Glutamatergic neuron (in vitro differentiated cells): ENCODE measurements around the gene NPHP4. TPM values are rescaled to one million over a fixed set of nuclear protein-coding genes. Genes with fewer than 3 reads are reported as not detected.

Experiments
- DNase-seq: peaks from one replicate; pipeline ENCODE4 v3.0.0; 2022
- H3K27ac Mint-ChIP-seq: one replicate; pipeline ENCODE4 v1.8.0; 2020; ENCODE audit warnings: mild to moderate bottlenecking, mixed read lengths, inconsistent platforms; ENCODE audit not compliant: unreplicated experiment
- H3K27me3 Mint-ChIP-seq: one replicate; pipeline ENCODE4 v1.8.0; 2020; ENCODE audit warnings: mild to moderate bottlenecking, moderate library complexity, mixed read lengths, inconsistent platforms; ENCODE audit not compliant: unreplicated experiment
- H3K36me3 Mint-ChIP-seq: one replicate; pipeline ENCODE4 v1.8.0; 2020; ENCODE audit warnings: mild to moderate bottlenecking, mixed read lengths, inconsistent platforms; ENCODE audit not compliant: unreplicated experiment
- H3K4me1 Mint-ChIP-seq: one replicate; pipeline ENCODE4 v1.8.0; 2020; ENCODE audit warnings: mild to moderate bottlenecking, low read depth, mixed read lengths, inconsistent platforms; ENCODE audit not compliant: unreplicated experiment
- H3K4me3 Mint-ChIP-seq: one replicate; pipeline ENCODE4 v1.8.0; 2020; ENCODE audit warnings: mild to moderate bottlenecking, mixed read lengths, inconsistent platforms; ENCODE audit not compliant: unreplicated experiment
- H3K9me3 Mint-ChIP-seq: one replicate; pipeline ENCODE4 v1.8.0; 2020; ENCODE audit warnings: mild to moderate bottlenecking, moderate library complexity, mixed read lengths, inconsistent platforms; ENCODE audit not compliant: unreplicated experiment
- CTCF ChIP-seq: fragments of 200-600 bp; sonication (generic); IDR thresholded peaks from one replicate; pipeline ENCODE4 v1.5.0; 2021; ENCODE audit not compliant: partially characterized antibody, unreplicated experiment
- total RNA-seq: library from RNA; stranded (reverse); fragmentation: NEBNext Ultra II Directional; extraction: Animal tissue kit (Norgen Biotek cat#: 25700); gene quantifications from one replicate; pipeline ENCODE4 v1.2.1, GENCODE V29; 2021; ENCODE audit not compliant: unreplicated experiment

The NPHP4 gene
- total RNA-seq, 1 donor from 2014 or later, result 28.4 TPM

- H3K9me3 Mint-ChIP-seq, result peaks cover 4% of the 10 kb centered on the region
- H3K36me3 Mint-ChIP-seq, result peaks cover 24% of the 10 kb centered on the region
- H3K27ac Mint-ChIP-seq, result no peak overlapping the region
- peaks cover 6% of the 10 kb centered on the region for H3K27me3 Mint-ChIP-seq
- no peak for TF ChIP-seq CTCF
- no peak overlapping the region for H3K4me3 Mint-ChIP-seq
- H3K4me1 Mint-ChIP-seq, result peaks cover 6% of the 10 kb centered on the region
- DNase-seq, result no peak
These were observed 45.0 kb downstream of the NPHP4 start for GRCh38 chr1:5947071-5947821.

GRCh38 chr1:5945445-5945844 is 46.8 kb downstream of the NPHP4 start:
- Mint-ChIP-seq H3K36me3 (peaks cover 23% of the 10 kb centered on the region), H3K27ac (no peak overlapping the region), H3K4me1 (peaks cover 3% of the 10 kb centered on the region), H3K27me3 (peaks cover 5% of the 10 kb centered on the region), H3K9me3 (peaks cover 2% of the 10 kb centered on the region), H3K4me3 (no peak overlapping the region)
- DNase-seq, result no peak
- no peak for TF ChIP-seq CTCF

- Mint-ChIP-seq H3K27ac (no peak overlapping the region), H3K36me3 (peaks cover 21% of the 10 kb centered on the region), H3K4me1 (peaks cover 3% of the 10 kb centered on the region), H3K9me3 (peaks cover 2% of the 10 kb centered on the region), H3K4me3 (no peak overlapping the region), H3K27me3 (peaks cover 5% of the 10 kb centered on the region)
- TF ChIP-seq CTCF, result no peak
- DNase-seq, result no peak
These were observed 47.4 kb downstream of the NPHP4 start for GRCh38 chr1:5944843-5945167.

- peaks cover 2% of the 10 kb centered on the region for H3K9me3 Mint-ChIP-seq
- DNase-seq, result no peak
- H3K4me1 Mint-ChIP-seq, result peaks cover 3% of the 10 kb centered on the region
- no peak overlapping the region for H3K4me3 Mint-ChIP-seq
- H3K36me3 Mint-ChIP-seq, result peaks cover 16% of the 10 kb centered on the region
- H3K27me3 Mint-ChIP-seq, result peaks cover 5% of the 10 kb centered on the region
- no peak overlapping the region for H3K27ac Mint-ChIP-seq
- TF ChIP-seq CTCF, result no peak
These were observed 47.9 kb downstream of the NPHP4 start for GRCh38 chr1:5944154-5944842.
